Measurements from ENCODE around the gene LMO4.

Gene LMO4

GRCh38 chr1:87356591-87356990 is 27.9 kb downstream of the LMO4 start:
- no peak for DNase-seq (ENCODE audit: extremely low read depth in 1 of 2, low read depth in 1 of 2)

GRCh38 chr1:87358219-87358618 is 29.5 kb downstream of the LMO4 start:
- no peak for DNase-seq (ENCODE audit: extremely low read depth in 1 of 2, low read depth in 1 of 2)

- no peak for DNase-seq (ENCODE audit: extremely low read depth in 1 of 2, low read depth in 1 of 2)
Observed at GRCh38 chr1:87359586-87359985, 30.9 kb downstream of the LMO4 start.

- DNase-seq (ENCODE audit: extremely low read depth in 1 of 2, low read depth in 1 of 2), result no peak
Observed at GRCh38 chr1:87362063-87362833, 33.6 kb downstream of the LMO4 start.

GRCh38 chr1:87362834-87363426 is 34.2 kb downstream of the LMO4 start:
- DNase-seq (ENCODE audit: extremely low read depth in 1 of 2, low read depth in 1 of 2), result no peak

- DNase-seq (ENCODE audit: extremely low read depth in 1 of 2, low read depth in 1 of 2), result no peak
Observed at GRCh38 chr1:87367549-87367948, 38.9 kb downstream of the LMO4 start.

- DNase-seq (ENCODE audit: extremely low read depth in 1 of 2, low read depth in 1 of 2), result no peak
Observed at GRCh38 chr1:87368907-87369306, 40.2 kb downstream of the LMO4 start.

- no peak for DNase-seq (ENCODE audit: extremely low read depth in 1 of 2, low read depth in 1 of 2)
Observed at GRCh38 chr1:87369736-87370478, 41.2 kb downstream of the LMO4 start.

- no peak for DNase-seq (ENCODE audit: extremely low read depth in 1 of 2, low read depth in 1 of 2)
Observed at GRCh38 chr1:87370544-87370943, 41.9 kb downstream of the LMO4 start.

- DNase-seq (ENCODE audit: extremely low read depth in 1 of 2, low read depth in 1 of 2), result no peak
Observed at GRCh38 chr1:87379306-87379705, 50.6 kb downstream of the LMO4 start.

GRCh38 chr1:87386217-87386790 is 57.6 kb downstream of the LMO4 start:
- DNase-seq (ENCODE audit: extremely low read depth in 1 of 2, low read depth in 1 of 2), result no peak

GRCh38 chr1:87388411-87388810 is 59.7 kb downstream of the LMO4 start:
- no peak for DNase-seq (ENCODE audit: extremely low read depth in 1 of 2, low read depth in 1 of 2)

GRCh38 chr1:87389011-87389410 is 60.3 kb downstream of the LMO4 start:
- DNase-seq (ENCODE audit: extremely low read depth in 1 of 2, low read depth in 1 of 2), result no peak

GRCh38 chr1:87389546-87389945 is 60.9 kb downstream of the LMO4 start:
- DNase-seq (ENCODE audit: extremely low read depth in 1 of 2, low read depth in 1 of 2), result no peak

GRCh38 chr1:87392248-87393192 is 63.8 kb downstream of the LMO4 start:
- DNase-seq (ENCODE audit: extremely low read depth in 1 of 2, low read depth in 1 of 2), result no peak

- no peak for DNase-seq (ENCODE audit: extremely low read depth in 1 of 2, low read depth in 1 of 2)
Observed at GRCh38 chr1:87393445-87394085, 64.9 kb downstream of the LMO4 start.

GRCh38 chr1:87394513-87394912 is 65.8 kb downstream of the LMO4 start:
- DNase-seq (ENCODE audit: extremely low read depth in 1 of 2, low read depth in 1 of 2), result no peak

- DNase-seq (ENCODE audit: extremely low read depth in 1 of 2, low read depth in 1 of 2), result no peak
Observed at GRCh38 chr1:87394982-87395381, 66.3 kb downstream of the LMO4 start.

Data from stimulated activated CD8-positive, alpha-beta memory T cell treated with anti-CD3 and anti-CD28 coated beads, Interleukin-7, amount 100 ng/mL, for 48 hours (primary cell).